T follicular helper cell (primary cell): Measurements from ENCODE around the gene DKK1.

ENCODE experiments used
- DNase-seq: peaks from one replicate; pipeline ENCODE4 v3.0.0-alpha.2; 2020; ENCODE audit warnings: low read depth
- total RNA-seq, 2 experiments: gene quantifications; one replicate each; lab custom pipeline; 2026; lab: John Stamatoyannopoulos, UW

DKK1 gene
- total RNA-seq = 0 reads per million in 2 experiments

DNA sequence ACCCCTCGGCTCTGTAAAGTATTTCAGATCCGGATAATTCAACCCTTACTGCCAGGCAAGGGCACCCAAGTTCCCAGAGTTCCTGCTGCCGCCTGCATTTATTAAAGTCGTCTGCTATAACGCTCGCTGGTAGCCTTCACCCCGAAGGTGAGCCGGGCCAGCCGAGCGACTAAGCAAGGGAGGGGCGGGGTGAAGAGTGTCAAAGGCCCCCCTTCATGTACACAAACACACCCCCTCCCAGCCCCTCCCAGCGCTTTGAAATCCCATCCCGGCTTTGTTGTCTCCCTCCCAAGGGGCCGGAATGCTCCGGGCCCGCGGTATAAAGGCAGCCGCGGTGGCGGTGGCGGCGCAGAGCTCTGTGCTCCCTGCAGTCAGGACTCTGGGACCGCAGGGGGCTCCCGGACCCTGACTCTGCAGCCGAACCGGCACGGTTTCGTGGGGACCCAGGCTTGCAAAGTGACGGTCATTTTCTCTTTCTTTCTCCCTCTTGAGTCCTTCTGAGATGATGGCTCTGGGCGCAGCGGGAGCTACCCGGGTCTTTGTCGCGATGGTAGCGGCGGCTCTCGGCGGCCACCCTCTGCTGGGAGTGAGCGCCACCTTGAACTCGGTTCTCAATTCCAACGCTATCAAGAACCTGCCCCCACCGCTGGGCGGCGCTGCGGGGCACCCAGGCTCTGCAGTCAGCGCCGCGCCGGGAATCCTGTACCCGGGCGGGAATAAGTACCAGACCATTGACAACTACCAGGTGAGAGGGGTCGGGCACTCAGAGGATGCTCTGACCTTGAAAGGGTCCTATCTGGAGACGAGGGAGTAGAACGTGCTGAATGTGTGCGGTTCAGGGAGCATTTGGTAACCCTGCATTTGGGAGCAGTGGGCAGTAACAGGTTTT is at the start of gene DKK1:
Gene DKK1, plus strand, starts transcription at position 349 of the 889 bp plus-strand sequence. Its CDS starts 154 bp downstream, at position 503.
- DNase-seq = no peak

- DNase-seq = no peak
Measured at GRCh38 chr10:52265131-52265926, 48.8 kb upstream of the DKK1 start.

- no peak for DNase-seq
Measured at GRCh38 chr10:52266858-52267257, 47.2 kb upstream of the DKK1 start.

DNA sequence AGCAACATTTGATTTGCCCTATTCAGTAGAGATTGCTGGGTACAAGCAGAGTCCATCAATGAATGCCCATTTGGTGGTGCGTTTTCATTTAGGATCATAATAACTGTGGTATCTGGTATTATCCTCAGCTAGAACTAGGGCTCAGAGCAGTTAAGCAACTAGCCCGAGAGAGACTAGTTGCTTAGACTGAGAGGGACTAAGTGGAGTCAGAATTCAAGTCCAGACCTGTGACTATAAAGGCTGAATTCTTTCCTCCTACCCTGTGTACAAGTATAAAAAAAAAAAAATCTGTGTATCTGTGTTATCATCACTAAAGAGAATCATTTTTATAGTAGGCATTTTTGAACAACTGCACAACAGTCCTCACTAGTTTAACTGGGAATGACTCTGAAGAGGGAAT is 45.3 kb upstream of the DKK1 start:
- no peak for DNase-seq

- DNase-seq = no peak
Measured at GRCh38 chr10:52269233-52269632, 44.8 kb upstream of the DKK1 start.

GRCh38 chr10:52276163-52276562 is 37.9 kb upstream of the DKK1 start:
- DNase-seq = no peak

- no peak for DNase-seq
Measured at GRCh38 chr10:52276986-52277385, 37.1 kb upstream of the DKK1 start.

GRCh38 chr10:52279546-52279945 is 34.5 kb upstream of the DKK1 start:
- DNase-seq = no peak

- no peak for DNase-seq
Measured at GRCh38 chr10:52280051-52280450, 34.0 kb upstream of the DKK1 start.

GRCh38 chr10:52283174-52283573 is 30.9 kb upstream of the DKK1 start:
- no peak for DNase-seq

DNA sequence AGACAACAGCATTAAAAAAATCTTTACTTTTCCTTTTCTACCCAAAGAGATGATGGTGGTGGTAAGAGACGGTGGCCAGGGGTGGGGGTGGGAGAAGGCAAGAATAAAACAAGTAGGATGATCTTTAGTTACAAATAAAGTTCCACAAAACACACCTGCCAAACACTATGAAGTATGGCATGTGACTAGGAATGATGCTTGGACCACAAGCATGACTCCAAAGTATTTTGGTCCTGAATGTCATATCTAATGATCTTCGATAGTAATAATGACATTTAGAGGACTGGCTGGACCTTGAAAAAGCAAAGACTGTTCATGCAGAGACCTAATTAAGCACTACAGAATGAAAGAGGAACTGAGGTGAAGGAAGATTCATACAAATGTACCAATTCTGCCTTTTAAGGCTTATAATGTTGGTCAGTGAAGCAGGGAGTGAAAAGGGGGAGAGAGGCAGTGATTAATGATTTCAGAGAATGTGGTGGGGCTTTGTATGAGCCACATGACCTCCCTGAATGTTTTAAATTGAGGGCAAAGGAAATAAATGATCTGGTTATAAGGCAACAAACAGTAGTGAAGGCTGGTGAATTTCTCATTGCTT is 29.6 kb upstream of the DKK1 start:
- DNase-seq = no peak

- no peak for DNase-seq
Measured at GRCh38 chr10:52287866-52288265, 26.2 kb upstream of the DKK1 start.

- no peak for DNase-seq
Measured at GRCh38 chr10:52297747-52298146, 16.3 kb upstream of the DKK1 start.

DNA sequence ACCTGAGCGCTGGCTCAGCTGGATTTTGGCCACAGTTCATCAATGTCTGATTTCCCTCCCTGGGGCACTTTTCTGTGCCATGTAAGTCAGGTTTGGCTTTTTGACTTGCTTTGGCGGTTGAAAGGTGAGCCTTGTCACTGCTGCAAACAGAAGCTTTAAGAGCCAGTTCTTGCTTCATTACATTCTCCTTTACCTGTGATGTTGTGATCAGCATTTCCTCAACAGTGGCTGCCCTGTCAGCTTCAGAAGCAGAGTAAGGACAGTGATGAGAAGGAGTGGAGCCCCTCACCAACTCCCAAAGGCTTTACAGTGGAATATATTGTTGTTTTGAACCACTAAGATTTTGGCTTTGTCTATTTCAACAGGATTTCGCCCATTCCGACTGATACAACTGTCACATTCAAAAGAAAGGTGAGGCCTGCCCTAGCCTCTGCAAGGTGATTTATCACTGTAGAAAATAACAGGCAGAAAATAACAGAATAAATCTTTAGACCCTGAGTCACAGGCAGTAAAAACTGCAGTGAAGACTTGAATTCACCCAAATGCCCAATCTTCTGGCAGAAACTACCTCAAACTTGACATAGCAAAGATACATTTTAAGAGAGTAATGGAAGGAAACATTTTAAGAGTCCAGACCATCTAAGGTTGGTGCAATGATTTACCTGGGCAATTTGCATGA is 13.3 kb upstream of the DKK1 start:
- no peak for DNase-seq

GRCh38 chr10:52308251-52309031 is 5.6 kb upstream of the DKK1 start:
- no peak for DNase-seq

DNA sequence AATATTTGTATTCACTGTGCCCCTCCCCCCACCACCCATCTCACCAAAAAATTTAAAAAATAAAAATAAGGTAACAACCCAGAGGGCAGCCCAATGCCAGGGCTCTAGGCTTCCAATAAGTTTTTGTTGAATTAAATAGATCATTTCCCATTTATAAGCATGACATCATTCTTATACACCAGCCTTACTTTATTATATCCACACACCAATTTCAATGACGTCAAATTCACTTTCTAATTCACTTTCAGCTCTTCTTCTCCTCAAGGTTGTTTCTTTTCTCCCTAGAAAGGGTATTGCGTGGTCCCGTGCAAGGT is 1.2 kb upstream of the DKK1 start:
- no peak for DNase-seq

GRCh38 chr10:52313256-52313932 is 687 bp upstream of the DKK1 start:
- DNase-seq = no peak

GRCh38 chr10:52314822-52315552 is 906 bp downstream of the DKK1 start:
- DNase-seq = no peak

DNA sequence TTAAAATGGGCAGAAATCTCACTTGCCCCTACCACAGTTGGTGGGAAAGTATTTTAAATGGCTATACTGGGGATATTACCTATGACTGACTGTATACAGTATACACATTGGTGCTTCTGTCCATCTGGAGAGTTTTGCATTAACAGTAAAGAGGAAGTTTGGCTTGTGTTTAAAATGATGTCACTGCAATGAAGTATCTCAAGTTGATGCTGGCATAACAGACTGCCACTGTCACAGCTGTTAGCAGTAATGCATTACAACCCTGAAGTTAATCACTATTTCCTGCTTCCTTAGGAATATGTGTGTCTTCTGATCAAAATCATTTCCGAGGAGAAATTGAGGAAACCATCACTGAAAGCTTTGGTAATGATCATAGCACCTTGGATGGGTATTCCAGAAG is 1.9 kb downstream of the DKK1 start:
- DNase-seq = no peak

DNA sequence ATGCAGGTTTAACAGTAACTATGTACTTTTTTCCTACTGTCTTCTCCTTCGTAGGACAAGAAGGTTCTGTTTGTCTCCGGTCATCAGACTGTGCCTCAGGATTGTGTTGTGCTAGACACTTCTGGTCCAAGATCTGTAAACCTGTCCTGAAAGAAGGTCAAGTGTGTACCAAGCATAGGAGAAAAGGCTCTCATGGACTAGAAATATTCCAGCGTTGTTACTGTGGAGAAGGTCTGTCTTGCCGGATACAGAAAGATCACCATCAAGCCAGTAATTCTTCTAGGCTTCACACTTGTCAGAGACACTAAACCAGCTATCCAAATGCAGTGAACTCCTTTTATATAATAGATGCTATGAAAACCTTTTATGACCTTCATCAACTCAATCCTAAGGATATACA is 2.4 kb downstream of the DKK1 start:
- DNase-seq = no peak
